HG03097 (cell line): ENCODE data around the gene R3HDM4.
"Not testable (repeated sequence)": the region's sequence is repeated elsewhere in the genome, so short reads cannot be mapped to it uniquely, and the experiment has no call there.

Experiments used
- ATAC-seq: cut with Tn5 transposase; IDR thresholded peaks from one replicate; pipeline ENCODE4 v1.9.1; 2021; ENCODE audit not compliant: unreplicated experiment, low FRiP score

R3HDM4 gene

DNA sequence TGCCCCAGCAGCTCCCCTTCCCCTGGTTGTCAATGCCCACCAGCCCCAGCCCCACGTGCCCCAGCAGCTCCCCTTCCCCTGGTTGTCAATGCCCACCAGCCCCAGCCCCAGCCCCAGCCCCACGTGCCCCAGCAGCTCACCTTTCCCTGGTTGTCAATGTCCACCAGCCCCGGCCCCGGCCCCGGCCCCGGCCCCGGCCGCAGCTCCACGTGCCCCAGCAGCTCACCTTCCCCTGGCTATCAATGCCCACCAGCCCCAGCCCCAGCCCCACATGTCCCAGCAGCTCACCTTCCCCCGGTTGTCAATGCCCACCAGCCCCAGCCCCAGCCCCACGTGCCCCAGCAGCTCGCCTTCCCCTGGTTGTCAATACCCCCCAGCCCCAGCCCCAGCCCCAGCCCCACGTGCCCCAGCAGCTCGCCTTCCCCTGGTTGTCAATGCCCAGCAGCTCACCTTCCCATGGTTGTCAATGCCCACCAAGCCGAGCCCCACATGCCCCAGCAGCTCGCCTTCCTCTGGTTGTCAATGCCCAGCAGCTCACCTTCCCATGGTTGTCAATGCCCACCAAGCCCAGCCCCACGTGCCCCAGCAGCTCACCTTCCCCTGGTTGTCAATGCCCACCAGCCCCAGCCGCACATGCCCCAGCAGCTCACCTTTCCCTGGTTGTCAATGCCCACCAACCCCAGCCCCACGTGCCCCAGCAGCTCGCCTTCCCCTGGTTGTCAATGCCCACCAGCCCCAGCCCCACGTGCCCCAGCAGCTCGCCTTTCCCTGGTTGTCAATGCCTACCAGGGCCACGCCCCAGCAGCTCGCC, 34.1 kb downstream of the R3HDM4 start:
- not testable (repeated sequence) for ATAC-seq

GRCh38 chr19:877992-878660, 34.9 kb downstream of the R3HDM4 start:
- ATAC-seq: not testable (repeated sequence)

DNA sequence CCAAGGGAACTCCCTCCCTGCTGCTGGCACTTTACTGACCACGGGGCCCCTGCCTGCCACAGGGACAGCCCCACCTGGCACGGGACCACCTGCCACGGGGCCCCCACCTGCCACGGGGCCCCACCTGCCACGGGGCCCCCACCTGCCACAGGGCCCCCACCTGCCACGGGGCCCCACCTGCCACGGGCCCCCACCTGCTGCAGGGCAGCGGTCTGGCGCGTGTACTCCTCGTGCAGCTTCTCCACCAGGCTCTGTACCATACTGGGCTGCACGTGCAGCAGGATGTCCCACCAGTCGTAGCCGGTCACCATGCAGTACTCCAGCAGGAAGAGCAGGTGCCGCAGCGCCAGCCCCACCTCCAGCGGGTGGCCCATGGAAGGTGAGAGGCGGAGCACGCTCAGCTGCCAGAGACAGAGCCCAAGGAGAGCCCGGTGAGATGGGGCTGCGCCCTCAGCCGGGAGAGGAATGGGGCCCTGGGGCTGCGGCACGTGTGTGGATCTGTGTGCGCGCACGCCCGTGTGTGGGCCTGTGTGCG, 36.2 kb downstream of the R3HDM4 start:
- no peak for ATAC-seq

DNA sequence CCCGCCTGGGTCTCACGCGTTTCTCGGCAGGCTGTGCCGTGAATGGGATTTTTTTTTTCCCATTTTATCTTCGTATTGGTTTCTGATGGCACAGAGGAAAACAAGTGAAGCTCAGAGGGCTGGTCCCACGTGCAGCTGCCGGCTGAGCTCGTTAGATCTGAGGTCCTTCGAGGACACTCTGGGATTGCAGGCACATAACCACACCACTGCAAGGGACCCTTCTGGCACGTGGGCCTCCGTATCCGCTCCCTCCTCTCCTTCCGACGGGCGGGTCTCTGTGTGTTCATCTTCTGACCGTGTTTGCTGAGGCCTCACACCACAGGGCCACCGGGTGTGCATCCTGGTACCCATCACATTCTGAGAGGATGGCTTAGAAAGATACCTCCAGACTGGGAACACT, 36.9 kb downstream of the R3HDM4 start:
- no peak for ATAC-seq

DNA sequence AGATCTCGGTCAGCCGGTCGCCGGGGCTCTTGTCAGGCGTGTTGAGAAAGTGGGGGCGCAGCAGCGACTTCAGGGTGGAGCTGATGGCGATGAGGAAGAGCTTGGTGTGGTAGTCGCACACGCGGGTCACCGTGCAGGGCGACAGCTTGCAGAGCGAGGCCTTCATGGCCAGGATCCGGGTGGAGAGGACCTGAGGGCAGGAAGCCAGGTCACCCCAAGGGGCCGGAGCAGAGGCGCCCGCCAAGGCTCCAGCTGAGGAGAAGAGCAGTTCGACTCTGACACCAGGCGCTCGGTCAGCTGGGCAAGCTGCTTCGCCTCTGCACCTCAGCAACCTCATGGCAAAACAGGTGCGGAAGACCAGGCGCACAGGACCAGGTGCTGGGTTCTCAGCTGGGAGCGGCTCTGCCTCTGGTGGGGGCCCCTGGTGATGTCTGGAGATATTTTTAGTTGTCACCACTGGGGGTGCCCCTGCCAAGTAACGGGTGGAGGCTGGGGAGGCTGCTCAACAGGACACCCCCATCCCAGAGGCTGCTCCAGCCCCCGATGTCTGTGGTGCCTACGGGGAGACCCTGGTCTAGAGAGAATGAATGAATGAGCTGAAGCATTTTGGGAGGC, 37.6 kb downstream of the R3HDM4 start:
- ATAC-seq: no peak

DNA sequence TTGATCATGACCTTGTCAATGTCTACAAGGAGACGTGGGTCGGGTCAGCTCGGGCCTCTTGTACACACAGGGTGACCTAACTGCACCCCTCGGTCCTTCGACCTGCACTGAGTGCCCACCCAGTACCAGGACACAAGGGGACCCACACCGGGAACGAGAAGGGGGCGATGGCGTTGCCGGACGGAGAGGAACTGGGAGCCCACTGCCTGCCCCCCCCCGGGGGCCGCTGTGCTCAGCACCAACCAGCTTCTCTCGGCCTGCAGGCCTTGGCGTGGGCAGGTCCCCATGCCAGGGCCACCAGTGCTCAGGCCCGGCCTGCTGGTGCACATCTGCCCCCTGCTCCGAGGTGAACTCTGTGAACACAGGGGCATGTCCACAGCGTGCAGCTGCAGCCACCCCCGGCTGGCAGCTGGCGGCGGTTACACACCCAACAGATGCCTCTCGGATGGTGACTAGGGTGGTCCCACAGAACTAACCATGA, 39.4 kb downstream of the R3HDM4 start:
- ATAC-seq: no peak

DNA sequence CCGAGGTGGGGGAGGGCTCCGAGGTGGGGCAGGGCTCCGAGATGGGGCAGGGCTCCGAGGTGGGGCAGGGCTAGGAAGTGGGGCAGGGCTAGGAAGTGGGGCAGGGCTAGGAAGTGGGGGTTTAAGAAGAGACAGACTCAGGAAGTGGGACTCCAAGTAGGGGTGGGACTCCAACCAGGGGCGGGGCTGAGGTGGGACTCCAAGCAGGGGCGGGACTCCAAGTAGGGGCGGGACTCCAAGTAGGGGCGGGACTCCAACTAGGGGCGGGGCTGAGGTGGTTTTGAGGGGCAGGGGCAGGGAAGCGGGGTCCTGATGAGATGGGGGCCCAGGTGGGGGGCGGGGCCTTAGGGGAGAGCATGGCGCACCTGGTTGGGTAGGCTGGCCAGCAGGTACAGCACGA, 39.9 kb downstream of the R3HDM4 start:
- ATAC-seq: no peak

DNA sequence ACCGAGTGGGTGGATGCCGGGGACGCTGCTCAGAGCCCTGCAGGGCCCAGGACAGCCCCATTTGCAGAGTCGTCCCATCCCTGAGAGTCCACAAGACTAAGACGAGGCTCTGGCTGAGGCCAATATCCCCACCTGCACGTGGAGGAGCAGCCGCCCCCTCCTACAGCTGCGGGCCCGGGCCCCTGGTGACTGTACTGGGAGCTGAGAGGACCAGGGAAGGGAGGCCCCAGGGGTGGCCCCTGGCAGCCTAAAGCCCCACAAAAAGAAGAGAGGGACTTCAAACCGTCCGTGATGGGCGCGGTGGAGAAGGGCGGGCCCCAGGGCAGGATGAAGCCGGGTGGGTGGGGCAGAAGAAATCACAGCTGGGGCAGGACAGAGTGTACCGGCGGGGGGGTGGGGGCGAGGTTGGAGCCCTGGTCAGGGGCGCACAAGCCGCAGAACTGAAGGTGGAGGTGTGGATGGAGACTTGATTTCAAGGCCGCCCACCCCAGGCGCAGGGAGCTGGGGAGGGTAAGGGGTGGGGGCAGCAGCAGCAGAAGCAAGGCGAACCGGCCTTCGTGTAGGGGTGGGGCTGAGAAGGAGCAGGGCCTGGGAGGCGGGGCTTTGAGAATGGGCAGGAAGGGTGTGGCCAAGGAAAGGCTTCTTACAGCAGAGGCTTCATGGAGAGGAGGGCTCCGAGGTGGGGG, 40.6 kb downstream of the R3HDM4 start:
- no peak for ATAC-seq

- ATAC-seq: no peak
Observed at GRCh38 chr19:871446-872265, 41.4 kb downstream of the R3HDM4 start.

GRCh38 chr19:870963-871401, 42.0 kb downstream of the R3HDM4 start:
- no peak for ATAC-seq

DNA sequence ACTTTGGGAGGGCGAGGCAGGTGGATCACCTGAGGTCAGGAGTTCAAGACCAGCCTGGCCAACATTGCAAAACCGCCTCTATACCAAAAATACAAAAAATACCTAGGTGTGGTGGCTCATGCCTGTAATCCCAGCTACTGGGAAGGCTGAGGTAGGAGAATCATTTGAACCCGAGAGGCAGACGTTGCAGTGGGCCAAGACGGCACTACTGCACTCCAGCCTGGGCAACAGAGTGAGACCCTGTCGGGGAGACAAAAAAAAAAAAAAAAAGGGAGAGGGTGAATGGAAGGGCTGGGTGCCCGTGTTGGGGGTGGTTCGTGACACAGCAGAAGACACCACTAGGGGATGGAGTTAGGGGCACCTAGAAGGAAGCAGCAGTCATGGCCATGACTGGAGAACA, 42.7 kb downstream of the R3HDM4 start:
- no peak for ATAC-seq

DNA sequence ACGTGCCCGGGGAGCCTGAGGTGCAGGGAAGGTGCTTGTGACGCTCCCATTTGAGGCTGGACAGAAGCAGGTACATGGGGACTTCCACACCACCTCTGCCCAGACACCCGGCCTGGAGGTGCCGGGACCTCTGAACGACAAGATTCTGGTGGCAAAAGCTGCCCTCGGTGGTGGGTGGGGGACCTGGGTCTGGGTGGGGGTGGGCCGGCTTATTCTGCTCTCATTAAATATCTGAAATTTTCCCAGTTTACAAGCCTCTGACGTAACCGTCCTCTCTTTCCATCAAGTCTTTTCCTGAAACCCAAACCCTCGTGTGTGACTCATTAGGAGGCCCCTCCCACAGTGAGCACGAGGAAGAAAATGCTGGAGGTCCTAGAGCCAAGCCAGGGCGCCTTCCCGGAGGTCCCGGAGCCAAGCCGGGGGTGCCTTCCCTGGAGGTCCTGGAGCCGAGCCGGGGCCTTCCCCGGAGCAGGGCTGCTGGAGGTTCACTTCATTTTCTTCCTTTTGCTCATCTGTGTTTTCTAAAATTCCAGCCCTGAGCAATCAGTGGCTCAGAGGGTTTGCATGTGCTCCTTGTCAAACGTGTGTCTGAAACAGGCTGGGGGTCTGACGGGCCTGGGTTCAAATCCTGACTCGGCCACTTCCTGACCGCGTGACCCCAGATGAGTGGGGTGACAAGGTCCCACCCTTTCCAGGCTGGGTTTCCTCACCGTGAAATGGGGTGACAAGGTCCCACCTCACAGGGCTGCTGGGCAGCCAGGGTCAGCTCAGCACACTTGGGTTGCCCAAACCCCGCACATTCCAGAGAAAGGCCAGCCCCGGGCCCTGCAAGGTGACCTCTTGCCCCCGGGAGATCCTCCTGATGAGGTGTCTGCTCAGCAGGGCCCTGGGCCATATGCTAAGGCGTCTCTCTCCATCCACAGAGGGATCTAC, 43.5 kb downstream of the R3HDM4 start:
- ATAC-seq: no peak

GRCh38 chr19:868458-869244, 44.4 kb downstream of the R3HDM4 start:
- ATAC-seq: no peak

DNA sequence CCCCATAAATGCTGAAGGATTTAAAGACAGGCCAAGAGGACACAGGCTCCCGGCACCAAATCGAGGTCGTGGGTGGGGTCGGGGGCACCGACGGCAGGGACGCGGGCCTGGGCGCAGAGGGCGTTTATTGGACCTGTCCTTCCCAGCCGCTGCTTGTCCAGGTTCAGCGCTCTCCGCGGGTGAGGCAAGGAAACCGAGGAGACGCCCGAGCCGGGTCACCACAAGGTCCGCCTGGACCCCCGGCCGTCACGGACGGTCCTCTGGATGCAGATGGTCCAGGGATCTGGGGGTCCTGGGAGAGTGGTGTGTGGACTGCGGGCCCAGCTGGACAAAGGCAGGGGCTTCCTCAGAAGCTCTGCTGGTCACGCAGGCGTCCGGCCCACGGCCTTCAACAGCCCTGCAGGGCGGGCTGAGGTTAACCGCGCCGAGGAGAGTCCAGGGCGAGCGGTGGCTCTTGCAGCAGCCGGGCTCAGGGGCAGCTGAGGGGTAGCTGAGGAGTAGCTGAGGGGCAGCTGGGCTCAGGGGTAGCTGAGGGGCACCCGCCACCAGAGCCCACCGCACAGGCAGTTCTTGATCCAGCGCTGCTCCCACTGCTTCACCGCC, 45.1 kb downstream of the R3HDM4 start:
- no peak for ATAC-seq

GRCh38 chr19:867301-867793, 45.7 kb downstream of the R3HDM4 start:
- no peak for ATAC-seq

GRCh38 chr19:866769-867300, 46.2 kb downstream of the R3HDM4 start:
- no peak for ATAC-seq

- ATAC-seq: no peak
Observed at GRCh38 chr19:863315-863620, 49.8 kb downstream of the R3HDM4 start.
